ENCODE data around the gene LRCH4. TPM values are rescaled to one million over a fixed set of nuclear protein-coding genes. Genes with fewer than 3 reads are reported as not detected.
A peak's percentile ranks its signal among the peaks of the same experiment; 100 is the strongest.

The LRCH4 gene
- total and polyA plus RNA-seq, 9 of the 15 experiments (the other 6 are each of a cell fraction or from before 2014, with no cell fraction given): 0.06 to 63.3 (median 15.0) TPM

GRCh38 chr7:100585511-100586265, at the start of gene LRCH4 (continued):
- TF ChIP-seq KDM5B (IDR thresholded peaks at IDR 0.05; ENCODE audit: insufficient replicate concordance, low read depth, low read length) (peak; percentile 95), RAD51 (IDR thresholded peaks at IDR 0.05; ENCODE audit: borderline replicate concordance, low read depth) (no peak), IRF9 (tag; IDR thresholded peaks at IDR 0.05) (no peak), FOXJ2 (tag; IDR thresholded peaks at IDR 0.05) (no peak), TGIF2 (CRISPR knock-in tag; IDR thresholded peaks at IDR 0.05) (no peak), ZNF263 (CRISPR knock-in tag; IDR thresholded peaks at IDR 0.05; ENCODE audit: borderline replicate concordance) (no peak), TFAM (CRISPR knock-in tag; conservative IDR thresholded peaks at IDR 0.05) (no peak), CHD7 (IDR thresholded peaks at IDR 0.05; ENCODE audit: low read depth, low read length) (no peak), SUPT5H (IDR thresholded peaks at IDR 0.05) (peak; percentile 99), MNT (conservative IDR thresholded peaks at IDR 0.05) (peak; percentile 54 to 85; a peak in 3 of 4 replicates), ZNF785 (CRISPR knock-in tag; IDR thresholded peaks at IDR 0.05) (no peak), ZNF311 (CRISPR knock-in tag; IDR thresholded peaks at IDR 0.05) (no peak)

Measured in K562 (cell line).